Vagina (tissue), 2 donors: Measurements from ENCODE around the gene EPHB1. TPM values are rescaled to one million over a fixed set of nuclear protein-coding genes. Genes with fewer than 3 reads are reported as not detected.
"Not testable (repeated sequence)": the region's sequence is repeated elsewhere in the genome, so short reads cannot be mapped to it uniquely, and the experiment has no call there.

Source experiments
- DNase-seq, 2 donors: peaks; one replicate each; pipeline ENCODE4 v3.0.0-alpha.2; 2017; ENCODE audit errors: extremely low spot score in 2 of 2
- H3K27ac ChIP-seq: fragments of 200-600 bp; sonication (generic); one replicate; pipeline ENCODE4 v1.5.1; 2019
- H3K27me3 ChIP-seq: fragments of 200-600 bp; sonication (generic); one replicate; pipeline ENCODE4 v1.5.1; 2019
- H3K36me3 ChIP-seq, 2 donors: fragments of 200-600 bp; sonication (generic); one replicate each; pipeline ENCODE4 v1.5.1; 2017 to 2019
- H3K4me1 ChIP-seq: fragments of 200-600 bp; sonication (generic); one replicate; pipeline ENCODE4 v1.5.1; 2019
- H3K4me3 ChIP-seq, 2 donors: fragments of 200-600 bp; sonication (generic); 1 replicate in 1 of 2; 2 replicates in 1 of 2; pipeline ENCODE4 v1.5.1; 2016 to 2019
- H3K9me3 ChIP-seq: fragments of 200-600 bp; sonication (generic); one replicate; pipeline ENCODE4 v1.5.1; 2019
- POLR2A ChIP-seq, 2 donors: fragments of 450-650 bp; IDR thresholded peaks; one replicate each; pipeline ENCODE4 v1.6.1; 2017; ENCODE audit warnings: antibody characterized with exemption in 2 of 2, mild to moderate bottlenecking in 2 of 2, moderate library complexity in 2 of 2
- POLR2AphosphoS5 ChIP-seq, 2 donors: sonication (generic); formaldehyde crosslinking; IDR thresholded peaks; one replicate each; pipeline ENCODE4 v1.9.0; 2017; ENCODE audit warnings: antibody characterized with exemption in 2 of 2, mild to moderate bottlenecking in 2 of 2, low read depth in 1 of 2; ENCODE audit not compliant: insufficient read depth in 1 of 2
- intact Hi-C: fragments of 100-400 bp; cut with DNase I; formaldehyde crosslinking; loops from one replicate; pipeline ENCODE4 v1.15.1; 2023
- total RNA-seq: library from RNA; depleted of rRNA; stranded (reverse); fragments of >200 nt; gene quantifications from one replicate; pipeline ENCODE4 v1.2.3, GENCODE V29; 2016
- TF ChIP-seq, protein P1 (sequence below), 3 experiments: fragments of 450-650 bp in 2 of 3; fragments of 200-600 bp in 1 of 3; sonication (generic) in 1 of 3; IDR thresholded peaks; one replicate each; pipeline ENCODE4 v1.5.1; 2017 to 2019; ENCODE audit warnings: antibody characterized with exemption in 3 of 3, mild to moderate bottlenecking in 2 of 3, moderate library complexity in 2 of 3

EPHB1 gene
- total RNA-seq, 1 donor from 2014 or later: 2.2 TPM

GRCh38 chr3:135018149-135018923 lies 223.3 kb downstream of the EPHB1 start:
- Histone ChIP-seq H3K27me3 (no peaks in the 10 kb centered on the region), H3K4me3 (no peak overlapping the region), H3K27ac (no peak overlapping the region), H3K9me3 (no peaks in the 10 kb centered on the region), H3K36me3 (no peaks in the 10 kb centered on the region), H3K4me1 (no peaks in the 10 kb centered on the region)
- DNase-seq: no peak
- intact Hi-C loops: no loop called here
- TF ChIP-seq, protein P1, sequence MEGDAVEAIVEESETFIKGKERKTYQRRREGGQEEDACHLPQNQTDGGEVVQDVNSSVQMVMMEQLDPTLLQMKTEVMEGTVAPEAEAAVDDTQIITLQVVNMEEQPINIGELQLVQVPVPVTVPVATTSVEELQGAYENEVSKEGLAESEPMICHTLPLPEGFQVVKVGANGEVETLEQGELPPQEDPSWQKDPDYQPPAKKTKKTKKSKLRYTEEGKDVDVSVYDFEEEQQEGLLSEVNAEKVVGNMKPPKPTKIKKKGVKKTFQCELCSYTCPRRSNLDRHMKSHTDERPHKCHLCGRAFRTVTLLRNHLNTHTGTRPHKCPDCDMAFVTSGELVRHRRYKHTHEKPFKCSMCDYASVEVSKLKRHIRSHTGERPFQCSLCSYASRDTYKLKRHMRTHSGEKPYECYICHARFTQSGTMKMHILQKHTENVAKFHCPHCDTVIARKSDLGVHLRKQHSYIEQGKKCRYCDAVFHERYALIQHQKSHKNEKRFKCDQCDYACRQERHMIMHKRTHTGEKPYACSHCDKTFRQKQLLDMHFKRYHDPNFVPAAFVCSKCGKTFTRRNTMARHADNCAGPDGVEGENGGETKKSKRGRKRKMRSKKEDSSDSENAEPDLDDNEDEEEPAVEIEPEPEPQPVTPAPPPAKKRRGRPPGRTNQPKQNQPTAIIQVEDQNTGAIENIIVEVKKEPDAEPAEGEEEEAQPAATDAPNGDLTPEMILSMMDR (IDR thresholded peaks at IDR 0.05): no peak
- no peak for TF ChIP-seq POLR2AphosphoS5 (IDR thresholded peaks at IDR 0.05; ENCODE audit: insufficient read depth in 1 of 2, low read depth in 1 of 2)
- TF ChIP-seq POLR2A (IDR thresholded peaks at IDR 0.05): no peak

GRCh38 chr3:135020181-135020580 lies 225.1 kb downstream of the EPHB1 start:
- intact Hi-C loops: no loop called here
- no peak for DNase-seq
- Histone ChIP-seq H3K4me3 (no peak overlapping the region), H3K9me3 (no peaks in the 10 kb centered on the region), H3K4me1 (no peaks in the 10 kb centered on the region), H3K27ac (no peak overlapping the region), H3K36me3 (no peaks in the 10 kb centered on the region), H3K27me3 (no peaks in the 10 kb centered on the region)
- TF ChIP-seq POLR2AphosphoS5 (IDR thresholded peaks at IDR 0.05; ENCODE audit: insufficient read depth in 1 of 2, low read depth in 1 of 2) (no peak), POLR2A (IDR thresholded peaks at IDR 0.05) (no peak)
- TF ChIP-seq, protein P1 (IDR thresholded peaks at IDR 0.05): no peak

DNA sequence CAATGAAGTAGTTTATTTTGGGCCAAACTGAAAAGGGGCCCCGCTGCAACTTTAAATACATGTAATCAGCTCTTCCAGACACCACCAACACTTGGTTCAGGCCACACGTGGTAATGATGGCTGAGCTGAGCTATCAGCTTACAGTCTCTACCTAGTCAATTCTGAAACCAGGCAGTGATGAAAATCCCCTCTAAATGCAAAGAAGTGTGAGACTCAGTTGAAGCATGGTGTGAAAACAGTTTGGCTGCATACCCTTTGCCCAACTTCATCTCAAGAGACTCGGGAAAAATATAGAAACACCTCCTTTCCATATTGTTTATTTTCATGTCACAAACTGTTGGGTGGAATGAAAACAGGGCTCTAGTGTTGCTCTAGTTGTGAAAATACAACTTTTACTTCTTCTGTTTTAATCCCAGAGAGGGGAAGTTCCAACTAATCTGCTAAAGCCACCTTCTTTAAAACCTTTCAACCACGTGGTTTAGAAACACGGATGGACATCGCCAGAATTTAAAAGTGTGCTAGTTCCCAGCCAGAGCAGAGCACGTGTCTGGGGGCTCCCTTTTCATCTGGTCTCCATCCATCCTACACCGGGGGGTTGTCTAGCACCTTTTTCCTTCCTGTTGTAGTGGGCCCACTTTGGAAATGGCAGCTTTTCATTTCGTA lies 229.1 kb downstream of the EPHB1 start:
- H3K9me3 ChIP-seq: no peaks in the 10 kb centered on the region
- no peaks in the 10 kb centered on the region for H3K27me3 ChIP-seq
- intact Hi-C loops: no loop called here
- H3K4me1 ChIP-seq: no peaks in the 10 kb centered on the region
- TF ChIP-seq, protein P1 (IDR thresholded peaks at IDR 0.05): no peak
- TF ChIP-seq POLR2A (IDR thresholded peaks at IDR 0.05): no peak
- no peak for TF ChIP-seq POLR2AphosphoS5 (IDR thresholded peaks at IDR 0.05; ENCODE audit: insufficient read depth in 1 of 2, low read depth in 1 of 2)
- H3K4me3 ChIP-seq: no peak overlapping the region
- H3K27ac ChIP-seq: no peak overlapping the region
- no peak for DNase-seq
- H3K36me3 ChIP-seq: no peaks in the 10 kb centered on the region

GRCh38 chr3:135030768-135031615 lies 235.9 kb downstream of the EPHB1 start:
- H3K36me3 ChIP-seq, H3K4me1 ChIP-seq, H3K4me3 ChIP-seq, DNase-seq, H3K27ac ChIP-seq, intact Hi-C loops, H3K27me3 ChIP-seq, H3K9me3 ChIP-seq: not testable (repeated sequence)

DNA sequence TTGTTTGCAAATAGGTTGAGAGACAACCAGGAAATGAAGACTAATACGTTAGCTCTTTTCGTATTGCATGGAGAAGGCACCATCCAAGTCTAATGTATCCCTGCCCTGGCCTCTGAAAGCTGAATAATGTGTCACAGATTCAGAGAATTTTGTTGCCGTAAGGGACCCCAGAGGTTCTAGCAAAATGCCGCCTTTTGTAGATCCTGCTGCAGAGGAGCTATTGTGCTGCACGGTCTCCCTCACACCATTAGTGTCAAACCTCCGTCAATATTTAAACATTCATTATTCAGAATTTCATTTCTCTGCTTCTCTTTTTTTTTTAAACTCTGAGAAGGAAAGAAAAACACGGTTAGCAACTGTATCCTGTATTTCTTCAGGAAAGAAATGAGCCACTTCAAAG lies 238.7 kb downstream of the EPHB1 start:
- no peaks in the 10 kb centered on the region for H3K27me3 ChIP-seq
- TF ChIP-seq POLR2A (IDR thresholded peaks at IDR 0.05) (no peak), POLR2AphosphoS5 (IDR thresholded peaks at IDR 0.05; ENCODE audit: insufficient read depth in 1 of 2, low read depth in 1 of 2) (no peak)
- TF ChIP-seq, protein P1 (IDR thresholded peaks at IDR 0.05): no peak
- no peak overlapping the region for H3K27ac ChIP-seq
- no peaks in the 10 kb centered on the region for H3K36me3 ChIP-seq
- H3K9me3 ChIP-seq: no peaks in the 10 kb centered on the region
- H3K4me1 ChIP-seq: no peaks in the 10 kb centered on the region
- H3K4me3 ChIP-seq: no peak overlapping the region
- intact Hi-C loops: no loop called here
- no peak for DNase-seq
